ENCODE measurements around the gene CTDSPL. TPM values are rescaled to one million over a fixed set of nuclear protein-coding genes. Genes with fewer than 3 reads are reported as not detected.

The CTDSPL gene
- total and polyA plus RNA-seq, 4 donors, result 21.3 to 48.0 (median 35.4) TPM

GRCh38 chr3:38002291-38002876 lies 140.7 kb downstream of the CTDSPL start:
- no peaks in the 10 kb centered on the region for H3K27me3 ChIP-seq (ENCODE audit: control insufficient read depth in 1 of 2, insufficient read depth in 2 of 2, low read length in 1 of 2)
- H3K27ac ChIP-seq (ENCODE audit: low read depth in 1 of 2, low read length in 2 of 2), result no peak overlapping the region
- 90% methylated on average over 6 of the region's 6 CpGs for WGBS, 2 donors
- no peaks in the 10 kb centered on the region for H3K36me3 ChIP-seq (ENCODE audit: control insufficient read depth in 1 of 2, insufficient read depth in 2 of 2, low read length in 1 of 2)
- ATAC-seq (ENCODE audit: low FRiP score), result no peak
- no peak overlapping the region for H3K4me3 ChIP-seq (ENCODE audit: low read length in 2 of 2)
- intact Hi-C loops (cut with DNase I), result no loop called here
- DNase-seq, result peak; percentile 33 to 61
- H3K4me1 ChIP-seq (ENCODE audit: control insufficient read depth in 1 of 2, insufficient read depth in 2 of 2, low read length in 2 of 2), result no peaks in the 10 kb centered on the region
- no peaks in the 10 kb centered on the region for H3K9me3 ChIP-seq (ENCODE audit: control insufficient read depth, low read length)

GRCh38 chr3:38002940-38003339 lies 141.3 kb downstream of the CTDSPL start:
- Histone ChIP-seq H3K36me3 (ENCODE audit: control insufficient read depth in 1 of 2, insufficient read depth in 2 of 2, low read length in 1 of 2) (no peaks in the 10 kb centered on the region), H3K27ac (ENCODE audit: low read depth in 1 of 2, low read length in 2 of 2) (no peak overlapping the region), H3K9me3 (ENCODE audit: control insufficient read depth, low read length) (no peaks in the 10 kb centered on the region), H3K27me3 (ENCODE audit: control insufficient read depth in 1 of 2, insufficient read depth in 2 of 2, low read length in 1 of 2) (no peaks in the 10 kb centered on the region), H3K4me1 (ENCODE audit: control insufficient read depth in 1 of 2, insufficient read depth in 2 of 2, low read length in 2 of 2) (no peaks in the 10 kb centered on the region), H3K4me3 (ENCODE audit: low read length in 2 of 2) (no peak overlapping the region)
- ATAC-seq (ENCODE audit: low FRiP score), result no peak
- peak; percentile 43 to 67 for DNase-seq
- WGBS, 2 donors, result 80 to 88% methylated on average over 9 of the region's 9 CpGs
- intact Hi-C loops (cut with DNase I), result no loop called here

- H3K27ac ChIP-seq (ENCODE audit: low read depth in 1 of 2, low read length in 2 of 2), result no peak overlapping the region
Measured at GRCh38 chr3:38003371-38003816, 141.7 kb downstream of the CTDSPL start.

GRCh38 chr3:38003817-38004414 lies 142.2 kb downstream of the CTDSPL start:
- 62 to 64% methylated on average over 10 to 11 of the region's 11 CpGs for WGBS, 2 donors

More at GRCh38 chr3:38003371-38003816, 141.7 kb downstream of the CTDSPL start:
- ATAC-seq (ENCODE audit: low FRiP score), result peak; percentile 62
- DNase-seq, result peak; percentile 75 to 92
- intact Hi-C loops (cut with DNase I), result no loop called here
- H3K4me3 ChIP-seq (ENCODE audit: low read length in 2 of 2), result no peak overlapping the region
- no peaks in the 10 kb centered on the region for H3K27me3 ChIP-seq (ENCODE audit: control insufficient read depth in 1 of 2, insufficient read depth in 2 of 2, low read length in 1 of 2)
- H3K4me1 ChIP-seq (ENCODE audit: control insufficient read depth in 1 of 2, insufficient read depth in 2 of 2, low read length in 2 of 2), result no peaks in the 10 kb centered on the region
- no peaks in the 10 kb centered on the region for H3K9me3 ChIP-seq (ENCODE audit: control insufficient read depth, low read length)
- H3K36me3 ChIP-seq (ENCODE audit: control insufficient read depth in 1 of 2, insufficient read depth in 2 of 2, low read length in 1 of 2), result no peaks in the 10 kb centered on the region
- 20 to 26% methylated on average over 7 of the region's 7 CpGs for WGBS, 2 donors

GRCh38 chr3:38004415-38005075 lies 142.9 kb downstream of the CTDSPL start:
- ATAC-seq (ENCODE audit: low FRiP score) (peak; percentile 76), DNase-seq (peak; percentile 83 to 89)
- no peaks in the 10 kb centered on the region for H3K9me3 ChIP-seq (ENCODE audit: control insufficient read depth, low read length)
- no peak overlapping the region for H3K27ac ChIP-seq (ENCODE audit: low read depth in 1 of 2, low read length in 2 of 2)
- 58 to 65% methylated on average over 14 of the region's 14 CpGs for WGBS, 2 donors
- no peak overlapping the region for H3K4me3 ChIP-seq (ENCODE audit: low read length in 2 of 2)
- intact Hi-C loops (cut with DNase I), result no loop called here
- H3K27me3 ChIP-seq (ENCODE audit: control insufficient read depth in 1 of 2, insufficient read depth in 2 of 2, low read length in 1 of 2), result no peaks in the 10 kb centered on the region
- no peaks in the 10 kb centered on the region for H3K36me3 ChIP-seq (ENCODE audit: control insufficient read depth in 1 of 2, insufficient read depth in 2 of 2, low read length in 1 of 2)
- no peaks in the 10 kb centered on the region for H3K4me1 ChIP-seq (ENCODE audit: control insufficient read depth in 1 of 2, insufficient read depth in 2 of 2, low read length in 2 of 2)

More at GRCh38 chr3:38003817-38004414, 142.2 kb downstream of the CTDSPL start:
- H3K4me3 ChIP-seq (ENCODE audit: low read length in 2 of 2), result no peak overlapping the region
- DNase-seq (peak; percentile 15 to 50), ATAC-seq (ENCODE audit: low FRiP score) (no peak)
- no peaks in the 10 kb centered on the region for H3K4me1 ChIP-seq (ENCODE audit: control insufficient read depth in 1 of 2, insufficient read depth in 2 of 2, low read length in 2 of 2)
- H3K27me3 ChIP-seq (ENCODE audit: control insufficient read depth in 1 of 2, insufficient read depth in 2 of 2, low read length in 1 of 2), result no peaks in the 10 kb centered on the region
- no peaks in the 10 kb centered on the region for H3K36me3 ChIP-seq (ENCODE audit: control insufficient read depth in 1 of 2, insufficient read depth in 2 of 2, low read length in 1 of 2)
- H3K9me3 ChIP-seq (ENCODE audit: control insufficient read depth, low read length), result no peaks in the 10 kb centered on the region
- intact Hi-C loops (cut with DNase I), result no loop called here
- H3K27ac ChIP-seq (ENCODE audit: low read depth in 1 of 2, low read length in 2 of 2), result peak overlapping the region in 1 of 2 donors; percentile 2

GRCh38 chr3:38005076-38006020 lies 143.7 kb downstream of the CTDSPL start:
- 53 to 55% methylated on average over 15 of the region's 15 CpGs for WGBS, 2 donors
- intact Hi-C loops (cut with DNase I), result no loop called here
- DNase-seq, result peak; percentile 44 to 69
- no peaks in the 10 kb centered on the region for H3K4me1 ChIP-seq (ENCODE audit: control insufficient read depth in 1 of 2, insufficient read depth in 2 of 2, low read length in 2 of 2)
- no peaks in the 10 kb centered on the region for H3K9me3 ChIP-seq (ENCODE audit: control insufficient read depth, low read length)
- H3K36me3 ChIP-seq (ENCODE audit: control insufficient read depth in 1 of 2, insufficient read depth in 2 of 2, low read length in 1 of 2), result peaks cover 0 to 2% of the 10 kb centered on the region in 2 donors
- ATAC-seq (ENCODE audit: low FRiP score), result no peak
- H3K27me3 ChIP-seq (ENCODE audit: control insufficient read depth in 1 of 2, insufficient read depth in 2 of 2, low read length in 1 of 2), result no peaks in the 10 kb centered on the region
- no peak overlapping the region for H3K27ac ChIP-seq (ENCODE audit: low read depth in 1 of 2, low read length in 2 of 2)
- no peak overlapping the region for H3K4me3 ChIP-seq (ENCODE audit: low read length in 2 of 2)

GRCh38 chr3:38006031-38006430 lies 144.4 kb downstream of the CTDSPL start:
- WGBS, 2 donors, result 83% methylated on average over 5 of the region's 5 CpGs
- no peaks in the 10 kb centered on the region for H3K4me1 ChIP-seq (ENCODE audit: control insufficient read depth in 1 of 2, insufficient read depth in 2 of 2, low read length in 2 of 2)
- no peak overlapping the region for H3K4me3 ChIP-seq (ENCODE audit: low read length in 2 of 2)
- intact Hi-C loops (cut with DNase I), result no loop called here
- no peak overlapping the region for H3K27ac ChIP-seq (ENCODE audit: low read depth in 1 of 2, low read length in 2 of 2)
- peaks cover under 1 to 3% of the 10 kb centered on the region in 2 donors for H3K36me3 ChIP-seq (ENCODE audit: control insufficient read depth in 1 of 2, insufficient read depth in 2 of 2, low read length in 1 of 2)
- H3K27me3 ChIP-seq (ENCODE audit: control insufficient read depth in 1 of 2, insufficient read depth in 2 of 2, low read length in 1 of 2), result no peaks in the 10 kb centered on the region
- no peak for ATAC-seq (ENCODE audit: low FRiP score)
- DNase-seq, result peak in 1 of 2 donors; percentile 26
- no peaks in the 10 kb centered on the region for H3K9me3 ChIP-seq (ENCODE audit: control insufficient read depth, low read length)

- ATAC-seq (ENCODE audit: low FRiP score) (no peak), DNase-seq (peak in 1 of 2 donors; percentile 48)
- Histone ChIP-seq H3K36me3 (ENCODE audit: control insufficient read depth in 1 of 2, insufficient read depth in 2 of 2, low read length in 1 of 2) (peaks cover 3 to 4% of the 10 kb centered on the region in 2 donors), H3K4me1 (ENCODE audit: control insufficient read depth in 1 of 2, insufficient read depth in 2 of 2, low read length in 2 of 2) (no peaks in the 10 kb centered on the region), H3K9me3 (ENCODE audit: control insufficient read depth, low read length) (no peaks in the 10 kb centered on the region), H3K4me3 (ENCODE audit: low read length in 2 of 2) (no peak overlapping the region), H3K27me3 (ENCODE audit: control insufficient read depth in 1 of 2, insufficient read depth in 2 of 2, low read length in 1 of 2) (no peaks in the 10 kb centered on the region), H3K27ac (ENCODE audit: low read depth in 1 of 2, low read length in 2 of 2) (no peak overlapping the region)
- WGBS, 2 donors, result 91 to 92% methylated on average over 16 of the region's 16 CpGs
- intact Hi-C loops (cut with DNase I), result no loop called here
Measured at GRCh38 chr3:38006445-38006995, 144.8 kb downstream of the CTDSPL start.
